Tibial artery (tissue), 4 donors: ENCODE measurements around the gene XIRP1.

Experiments
- DNase-seq, 2 donors: peaks; one replicate each; pipeline ENCODE4 v3.0.0-alpha.2; 2019
- H3K27ac ChIP-seq, 2 donors: fragments of 200-600 bp; sonication (generic) in 1 of 2; 1 replicate in 1 of 2; 2 replicates in 1 of 2; pipeline ENCODE4 v1.5.1; 2018 to 2019; ENCODE audit warnings: mild to moderate bottlenecking in 1 of 2
- H3K27me3 ChIP-seq, 2 donors: fragments of 200-600 bp; sonication (generic) in 1 of 2; one replicate each; pipeline versions ENCODE4 v1.5.1 to v1.6.0; 2016 to 2019
- H3K36me3 ChIP-seq, 3 donors: fragments of 200-600 bp; sonication (generic) in 2 of 3; one replicate each; pipeline ENCODE4 v1.5.1; 2016 to 2019; ENCODE audit warnings: mild to moderate bottlenecking in 2 of 3
- H3K4me1 ChIP-seq, 4 donors: fragments of 200-600 bp; sonication (generic) in 2 of 4; 1 replicate in 3 of 4; 2 replicates in 1 of 4; pipeline ENCODE4 v1.5.1; 2016 to 2019
- H3K4me3 ChIP-seq, 2 donors: fragments of 200-600 bp; sonication (generic) in 1 of 2; 1 replicate in 1 of 2; 2 replicates in 1 of 2; pipeline ENCODE4 v1.5.1; 2018 to 2019; ENCODE audit warnings: mild to moderate bottlenecking in 2 of 2
- H3K9me3 ChIP-seq, 3 donors: fragments of 200-600 bp; sonication (generic) in 1 of 3; one replicate each; pipeline ENCODE4 v1.5.1; 2016 to 2019
- intact Hi-C: fragments of 100-400 bp; cut with DNase I; formaldehyde crosslinking; loops from one replicate; pipeline ENCODE4 v1.15.0; 2023; ENCODE audit warnings: low total_unique reads
- TF ChIP-seq, protein P1 (sequence below), 2 experiments: fragments of 200-600 bp in 1 of 2; fragments of 450-650 bp in 1 of 2; IDR thresholded peaks; one replicate each; pipeline ENCODE4 v1.5.1; 2017 to 2019; ENCODE audit warnings: antibody characterized with exemption in 2 of 2, mild to moderate bottlenecking in 1 of 2, moderate library complexity in 1 of 2

Gene XIRP1

DNA sequence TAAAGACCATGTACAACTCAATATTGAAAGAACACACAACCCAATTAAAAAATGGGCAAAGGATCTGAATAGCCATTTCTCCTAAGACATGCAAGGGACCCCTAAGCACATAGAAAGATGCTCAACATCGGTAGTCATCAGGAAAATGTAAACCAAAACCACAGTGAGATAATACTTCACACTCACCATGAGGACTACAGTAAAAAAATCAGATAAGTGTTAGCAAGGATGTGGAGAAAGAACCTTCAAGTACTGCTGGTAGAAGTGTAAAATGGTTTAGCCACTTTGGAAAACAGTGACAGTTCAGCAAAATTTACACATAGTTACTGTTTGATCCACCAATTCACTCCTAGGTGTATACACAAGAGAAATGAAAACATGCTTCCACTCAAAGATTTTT is 30.1 kb upstream of the XIRP1 start:
- Histone ChIP-seq H3K27me3 (peaks cover 0 to 5% of the 10 kb centered on the region in 2 donors), H3K9me3 (no peaks in the 10 kb centered on the region), H3K27ac (no peak overlapping the region), H3K36me3 (no peaks in the 10 kb centered on the region), H3K4me1 (no peaks in the 10 kb centered on the region), H3K4me3 (no peak overlapping the region)
- no peak for DNase-seq
- TF ChIP-seq, protein P1, sequence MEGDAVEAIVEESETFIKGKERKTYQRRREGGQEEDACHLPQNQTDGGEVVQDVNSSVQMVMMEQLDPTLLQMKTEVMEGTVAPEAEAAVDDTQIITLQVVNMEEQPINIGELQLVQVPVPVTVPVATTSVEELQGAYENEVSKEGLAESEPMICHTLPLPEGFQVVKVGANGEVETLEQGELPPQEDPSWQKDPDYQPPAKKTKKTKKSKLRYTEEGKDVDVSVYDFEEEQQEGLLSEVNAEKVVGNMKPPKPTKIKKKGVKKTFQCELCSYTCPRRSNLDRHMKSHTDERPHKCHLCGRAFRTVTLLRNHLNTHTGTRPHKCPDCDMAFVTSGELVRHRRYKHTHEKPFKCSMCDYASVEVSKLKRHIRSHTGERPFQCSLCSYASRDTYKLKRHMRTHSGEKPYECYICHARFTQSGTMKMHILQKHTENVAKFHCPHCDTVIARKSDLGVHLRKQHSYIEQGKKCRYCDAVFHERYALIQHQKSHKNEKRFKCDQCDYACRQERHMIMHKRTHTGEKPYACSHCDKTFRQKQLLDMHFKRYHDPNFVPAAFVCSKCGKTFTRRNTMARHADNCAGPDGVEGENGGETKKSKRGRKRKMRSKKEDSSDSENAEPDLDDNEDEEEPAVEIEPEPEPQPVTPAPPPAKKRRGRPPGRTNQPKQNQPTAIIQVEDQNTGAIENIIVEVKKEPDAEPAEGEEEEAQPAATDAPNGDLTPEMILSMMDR (IDR thresholded peaks at IDR 0.05), result no peak
- intact Hi-C loops, result no loop called here

DNA sequence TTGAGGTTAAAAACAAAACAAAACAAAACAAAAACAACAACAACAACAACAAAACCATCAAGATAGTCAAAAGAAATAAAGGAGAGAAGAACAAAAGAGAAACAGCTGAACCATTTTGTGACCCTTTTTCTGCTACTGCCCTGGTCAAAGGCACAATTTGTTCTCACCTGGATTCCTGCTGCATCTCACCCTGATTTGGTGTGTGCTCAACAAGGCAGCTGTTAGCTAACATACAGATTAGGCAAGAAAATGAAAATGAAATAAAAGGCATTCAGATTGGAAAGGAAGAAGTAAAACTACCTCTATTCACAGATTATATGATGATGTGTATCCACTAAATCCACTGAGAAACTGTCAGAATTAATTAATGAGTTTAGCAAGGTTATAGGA is 28.7 kb upstream of the XIRP1 start:
- Histone ChIP-seq H3K27ac (no peak overlapping the region), H3K27me3 (peaks cover 0 to 5% of the 10 kb centered on the region in 2 donors), H3K9me3 (no peaks in the 10 kb centered on the region), H3K4me3 (no peak overlapping the region), H3K36me3 (no peaks in the 10 kb centered on the region), H3K4me1 (no peaks in the 10 kb centered on the region)
- DNase-seq, result no peak
- TF ChIP-seq, protein P1 (IDR thresholded peaks at IDR 0.05), result no peak
- intact Hi-C loops, result no loop called here

DNA sequence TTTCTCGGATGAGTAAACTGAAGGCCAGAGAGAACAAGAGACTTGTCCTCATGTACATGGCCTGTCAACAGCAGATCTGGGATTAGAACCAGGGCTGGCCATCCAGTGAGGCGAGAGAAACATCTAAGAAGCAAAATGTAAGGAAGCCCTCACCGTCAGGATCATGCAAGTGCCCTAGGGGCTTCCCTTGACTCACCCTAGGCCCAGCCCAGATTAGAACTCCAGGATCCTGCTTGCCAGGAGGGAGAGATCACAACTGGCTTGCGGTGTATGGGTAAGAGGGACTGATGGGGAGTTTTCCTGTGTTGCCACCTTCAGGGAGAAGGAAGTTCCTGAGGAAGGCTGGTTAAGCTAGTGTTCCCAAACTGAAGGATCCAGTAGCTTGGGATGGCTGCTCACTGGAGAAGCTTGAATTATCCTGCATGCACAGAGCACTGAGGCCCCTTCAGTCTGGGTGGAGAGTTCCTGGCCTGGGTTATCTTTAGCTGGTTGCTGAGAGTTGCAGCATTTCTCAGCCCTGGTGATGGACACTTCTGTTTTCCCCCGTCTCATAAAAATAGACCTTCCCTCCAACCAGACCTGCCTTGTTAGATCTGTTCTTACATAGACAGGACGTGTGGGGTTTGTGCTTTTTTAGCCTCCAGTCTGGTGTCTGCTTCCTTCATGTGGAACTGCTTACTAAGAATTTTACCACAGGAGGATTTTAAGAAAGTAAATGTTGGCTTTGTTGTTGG is 28.2 kb upstream of the XIRP1 start:
- no peak overlapping the region for H3K27ac ChIP-seq
- no peak overlapping the region for H3K4me3 ChIP-seq
- H3K9me3 ChIP-seq, result no peaks in the 10 kb centered on the region
- TF ChIP-seq, protein P1 (IDR thresholded peaks at IDR 0.05), result no peak
- no peak for DNase-seq
- intact Hi-C loops, result no loop called here
- H3K27me3 ChIP-seq, result peaks cover 0 to 5% of the 10 kb centered on the region in 2 donors
- H3K36me3 ChIP-seq, result no peaks in the 10 kb centered on the region
- H3K4me1 ChIP-seq, result no peaks in the 10 kb centered on the region

DNA sequence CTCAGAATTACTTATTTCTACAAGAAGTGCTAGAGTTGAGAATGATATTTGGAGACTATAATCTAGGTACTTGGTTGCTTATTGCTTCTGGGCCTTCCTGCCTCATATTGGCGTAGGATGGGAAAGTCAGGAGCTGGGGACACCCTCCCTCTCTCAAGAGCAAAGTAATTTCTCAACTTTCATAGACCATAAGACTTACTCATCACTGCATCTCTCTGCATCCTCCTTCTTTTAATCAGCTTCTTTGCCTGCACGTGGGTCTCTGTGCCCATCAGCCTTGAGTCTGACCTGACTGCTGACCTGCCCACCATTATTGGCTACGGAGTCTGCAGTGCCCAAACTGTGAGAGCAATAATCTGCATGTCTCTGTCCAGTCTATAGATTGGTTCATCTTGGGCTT is 27.3 kb upstream of the XIRP1 start:
- DNase-seq, result no peak
- Histone ChIP-seq H3K27me3 (peaks cover 0 to 5% of the 10 kb centered on the region in 2 donors), H3K36me3 (no peaks in the 10 kb centered on the region), H3K9me3 (no peaks in the 10 kb centered on the region), H3K4me3 (no peak overlapping the region), H3K27ac (no peak overlapping the region), H3K4me1 (no peaks in the 10 kb centered on the region)
- TF ChIP-seq, protein P1 (IDR thresholded peaks at IDR 0.05), result no peak
- intact Hi-C loops, result no loop called here

DNA sequence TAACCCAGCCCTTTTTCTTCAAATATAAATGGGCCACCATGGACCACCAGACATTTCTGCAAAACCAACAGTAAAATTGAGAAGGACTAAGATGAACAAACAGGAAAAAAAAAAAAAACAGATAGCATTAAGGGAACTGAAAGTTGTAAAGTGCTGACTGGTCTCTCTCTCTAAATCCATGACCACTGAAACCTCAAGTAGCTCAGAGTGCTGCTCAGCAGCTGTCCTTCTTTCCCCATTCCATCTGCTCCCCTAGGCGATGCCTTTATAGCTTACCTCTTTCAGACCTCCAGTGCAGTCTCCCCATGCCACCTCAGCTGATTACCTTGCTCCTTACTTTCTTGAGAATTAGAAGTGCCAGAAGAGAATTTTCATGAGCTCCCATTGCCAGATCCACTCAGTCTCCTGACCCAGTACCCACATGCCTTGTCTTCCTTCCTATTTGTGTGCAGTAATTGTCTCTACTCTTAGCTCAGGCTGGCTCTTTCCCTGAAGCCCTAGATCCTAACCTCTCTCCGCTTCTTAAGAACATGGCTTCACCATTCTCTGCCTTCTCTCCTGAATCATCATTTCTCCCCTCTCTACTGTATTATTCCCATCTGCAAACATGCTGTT is 23.9 kb upstream of the XIRP1 start:
- DNase-seq, result no peak
- H3K36me3 ChIP-seq, result no peaks in the 10 kb centered on the region
- H3K4me3 ChIP-seq, result no peak overlapping the region
- TF ChIP-seq, protein P1 (IDR thresholded peaks at IDR 0.05), result no peak
- no peaks in the 10 kb centered on the region for H3K9me3 ChIP-seq
- no peak overlapping the region for H3K27ac ChIP-seq
- intact Hi-C loops, result no loop called here
- H3K27me3 ChIP-seq, result peaks cover 0 to 5% of the 10 kb centered on the region in 2 donors
- H3K4me1 ChIP-seq, result no peaks in the 10 kb centered on the region
